Activated CD8-positive, alpha-beta memory T cell treated with anti-CD3 and anti-CD28 coated beads, Interleukin-2, amount 50 U/mL, for 1 hour (primary cell): ENCODE measurements around the gene ADAT3.

Experiments
- DNase-seq: peaks from one replicate; pipeline ENCODE4 v3.0.0-alpha.2; 2020; ENCODE audit errors: extremely low read depth

ADAT3 gene

DNA sequence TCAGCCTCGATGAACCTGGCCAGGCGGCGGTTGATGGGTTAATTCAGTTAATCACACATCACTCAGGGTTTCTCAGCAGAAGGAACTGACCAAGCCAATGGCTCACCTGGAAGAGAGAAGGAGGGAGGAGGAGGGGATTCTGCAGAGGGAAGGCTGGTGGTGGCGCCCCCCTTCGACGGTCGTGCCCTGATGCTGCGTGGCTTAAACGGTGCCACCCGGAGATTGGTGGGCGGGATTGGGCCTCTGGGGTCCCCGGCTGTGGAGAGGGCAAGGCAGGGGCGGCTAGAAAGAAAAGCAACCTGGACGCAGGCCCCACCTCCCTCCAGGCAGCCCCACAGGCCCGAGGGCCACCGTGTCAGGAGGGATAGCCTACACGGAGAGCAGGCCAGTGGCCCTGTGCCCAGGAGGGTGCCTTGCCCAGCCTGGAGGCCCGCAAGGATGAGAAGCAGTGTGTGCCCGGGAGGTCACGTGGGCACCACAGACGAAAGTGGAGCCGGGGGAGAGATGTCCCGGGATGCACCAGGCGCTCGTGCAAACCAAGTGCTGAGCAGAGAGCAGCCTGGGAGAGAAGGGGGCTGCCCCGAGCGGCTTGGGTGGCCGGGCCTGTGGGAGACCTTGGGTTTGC is 51.8 kb downstream of the ADAT3 start:
- DNase-seq: no peak

DNA sequence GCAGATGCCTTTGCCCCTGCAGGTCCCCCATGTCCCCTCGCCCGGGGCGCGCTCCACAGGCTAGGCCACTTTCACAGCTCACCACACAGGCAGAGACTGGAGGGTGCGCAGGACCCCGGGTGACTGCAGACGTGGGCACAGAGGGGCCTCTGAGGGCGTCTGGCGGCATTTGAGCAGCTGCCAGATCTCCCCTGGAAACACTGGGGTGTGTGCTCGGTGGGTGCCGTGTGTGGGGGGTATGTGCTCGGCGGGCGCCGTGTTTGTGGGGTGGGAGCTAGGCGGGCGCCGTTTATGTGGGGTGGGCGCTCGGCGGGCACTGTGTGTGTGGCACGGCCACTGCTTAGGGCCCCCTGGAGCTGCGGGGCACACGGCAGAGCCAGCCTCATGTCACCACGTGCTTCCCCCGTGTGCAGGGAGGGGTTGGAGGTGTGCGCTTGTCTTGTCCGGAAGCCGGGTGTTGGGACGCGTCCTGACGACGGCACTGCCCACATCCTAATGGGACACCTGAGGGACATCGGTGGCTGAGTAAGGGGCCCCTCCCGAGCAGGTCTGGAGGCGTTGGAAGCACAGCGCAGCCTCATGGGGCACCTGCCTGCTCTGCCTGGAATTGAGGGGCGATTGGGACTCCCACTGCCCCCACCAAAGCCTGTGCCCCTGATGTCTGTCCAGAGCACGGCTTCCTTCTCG is 52.5 kb downstream of the ADAT3 start:
- no peak for DNase-seq

DNA sequence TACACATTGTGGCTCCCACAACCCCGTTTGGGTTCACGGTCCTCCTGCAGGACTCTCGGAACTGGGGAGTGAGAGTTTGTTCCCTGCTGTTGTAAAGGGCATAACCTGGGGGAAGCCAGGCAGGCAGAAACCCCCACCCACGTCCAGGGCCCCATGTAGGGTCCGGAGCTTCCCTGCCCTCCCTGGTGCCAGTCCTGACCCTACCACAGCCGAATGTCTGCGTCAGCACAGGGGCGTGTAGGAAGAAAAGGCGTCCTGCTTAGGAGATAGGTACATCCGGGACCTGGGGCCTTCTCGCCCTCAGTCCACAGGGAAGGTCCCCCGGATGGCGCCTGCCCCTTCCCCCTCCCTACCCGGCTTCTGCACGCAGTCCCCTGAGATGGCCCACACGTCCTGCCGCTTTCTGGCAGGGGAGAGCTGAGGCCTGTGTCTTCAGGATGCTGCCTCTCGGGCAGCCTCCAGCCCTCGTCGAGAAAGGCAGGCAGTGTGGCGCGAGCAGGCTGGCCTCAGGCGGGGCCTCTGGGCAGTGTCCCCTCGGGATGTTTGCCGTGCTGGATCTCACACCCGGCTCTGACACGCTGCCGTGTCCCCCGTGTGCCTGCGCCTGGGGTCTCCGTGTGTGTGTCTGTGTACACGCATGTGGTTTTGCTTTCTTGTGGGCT is 54.9 kb downstream of the ADAT3 start:
- no peak for DNase-seq

DNA sequence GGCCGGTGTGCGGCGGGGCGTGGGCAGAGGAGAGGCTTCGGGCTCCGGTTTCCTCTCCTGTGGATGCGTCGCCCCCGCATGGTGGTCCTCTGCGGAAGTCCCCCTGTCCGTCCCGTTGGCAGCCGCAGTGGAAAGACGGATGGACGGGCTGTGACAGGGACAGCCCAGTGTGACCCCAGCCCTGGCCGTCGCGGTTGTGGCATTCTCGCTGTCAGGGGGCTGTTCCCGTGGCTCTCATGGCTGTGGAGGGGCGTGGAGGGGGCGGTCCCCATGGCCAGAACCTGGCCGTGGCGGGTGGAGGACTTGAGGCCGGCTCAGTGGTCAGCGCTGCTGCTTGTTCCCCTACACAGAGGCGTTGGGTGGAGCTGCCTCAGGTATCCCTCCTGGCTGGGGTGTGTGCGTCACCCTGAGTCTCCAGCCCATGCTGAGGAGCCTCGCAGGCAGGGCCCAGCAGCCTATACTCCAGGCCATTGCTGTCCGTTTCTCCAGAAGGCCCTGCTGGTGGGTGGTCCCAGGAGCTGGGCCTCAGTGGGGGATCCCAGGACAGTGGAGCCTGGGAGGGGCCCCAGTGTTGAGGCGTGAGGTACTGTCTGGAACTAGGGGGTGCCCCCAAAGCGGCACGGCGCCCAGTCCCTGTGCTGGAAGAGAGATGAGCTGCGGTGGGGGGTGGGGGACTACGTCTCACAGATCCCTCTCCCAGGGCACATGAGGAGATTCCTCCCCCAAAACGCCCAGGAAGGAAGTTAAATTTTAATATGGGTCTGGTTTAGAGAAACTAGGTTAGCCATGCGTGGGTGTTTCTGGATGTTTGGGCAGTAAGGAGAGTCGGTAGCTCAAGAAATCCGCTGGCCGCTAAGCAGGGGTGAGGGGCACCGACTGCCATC is 56.0 kb downstream of the ADAT3 start:
- DNase-seq: no peak

DNA sequence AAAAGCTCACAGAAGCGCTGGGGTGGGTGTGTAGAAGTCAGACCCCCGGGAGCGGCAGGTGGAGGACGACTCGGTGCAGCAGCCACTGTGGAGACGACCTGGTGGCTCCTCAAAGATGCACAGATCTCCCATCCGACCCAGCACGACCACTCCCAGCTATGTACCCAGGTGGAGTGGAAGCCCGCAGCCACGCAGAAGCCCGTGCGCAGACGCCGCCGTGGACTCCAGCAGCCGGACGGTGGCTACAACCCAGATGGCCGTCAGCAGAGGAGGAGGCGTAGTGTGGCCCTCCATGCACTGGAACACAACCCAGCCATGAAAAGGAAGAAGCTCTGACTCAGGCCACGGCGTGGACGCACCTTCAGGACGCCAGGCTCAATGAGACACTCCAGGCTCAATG is 57.5 kb downstream of the ADAT3 start:
- DNase-seq: no peak
